Activated CD4-positive, alpha-beta memory T cell treated with anti-CD3 and anti-CD28 coated beads, Interleukin-2, amount 10 ng/mL, durations not matched to agents 7 days and 5 days (primary cell): ENCODE results near the gene LSP1. TPM values are rescaled to one million over a fixed set of nuclear protein-coding genes. Genes with fewer than 3 reads are reported as not detected.

Experiments used
- CTCF ChIA-PET: fragments of 350-600 bp; sonication (Branson Sonifier 250); formaldehyde crosslinking; loops from one replicate; lab custom pipeline; 2021; ENCODE audit warnings: antibody characterized with exemption, inconsistent platforms; lab: Charles Lee
- POLR2A ChIA-PET: fragments of 350-600 bp; sonication (Branson Sonifier 250); formaldehyde crosslinking; loops from one replicate; lab custom pipeline; 2021; ENCODE audit warnings: antibody characterized with exemption; lab: Charles Lee
- DNase-seq: peaks from one replicate; pipeline ENCODE4 v3.0.0-alpha.2; 2020
- H3K27ac Mint-ChIP-seq: one replicate; pipeline ENCODE4 v1.8.0; 2021; ENCODE audit warnings: mild to moderate bottlenecking, mixed read lengths
- H3K27me3 Mint-ChIP-seq: one replicate; pipeline ENCODE4 v1.8.0; 2021; ENCODE audit warnings: mixed read lengths
- H3K36me3 Mint-ChIP-seq: one replicate; pipeline ENCODE4 v1.8.0; 2021; ENCODE audit warnings: low read depth, mixed read lengths
- H3K4me1 Mint-ChIP-seq: one replicate; pipeline ENCODE4 v1.8.0; 2021; ENCODE audit warnings: mixed read lengths
- H3K4me3 Mint-ChIP-seq: one replicate; pipeline ENCODE4 v1.8.0; 2021; ENCODE audit warnings: mild to moderate bottlenecking, mixed read lengths
- H3K9me3 Mint-ChIP-seq: one replicate; pipeline ENCODE4 v1.8.0; 2021; ENCODE audit warnings: mixed read lengths
- total RNA-seq, 2 experiments: library from RNA; stranded (reverse); gene quantifications; one replicate each; pipeline ENCODE4 v1.2.3, GENCODE V29; 2021

LSP1 gene
- total RNA-seq, 2 experiments from 2014 or later: 590 TPM

DNA sequence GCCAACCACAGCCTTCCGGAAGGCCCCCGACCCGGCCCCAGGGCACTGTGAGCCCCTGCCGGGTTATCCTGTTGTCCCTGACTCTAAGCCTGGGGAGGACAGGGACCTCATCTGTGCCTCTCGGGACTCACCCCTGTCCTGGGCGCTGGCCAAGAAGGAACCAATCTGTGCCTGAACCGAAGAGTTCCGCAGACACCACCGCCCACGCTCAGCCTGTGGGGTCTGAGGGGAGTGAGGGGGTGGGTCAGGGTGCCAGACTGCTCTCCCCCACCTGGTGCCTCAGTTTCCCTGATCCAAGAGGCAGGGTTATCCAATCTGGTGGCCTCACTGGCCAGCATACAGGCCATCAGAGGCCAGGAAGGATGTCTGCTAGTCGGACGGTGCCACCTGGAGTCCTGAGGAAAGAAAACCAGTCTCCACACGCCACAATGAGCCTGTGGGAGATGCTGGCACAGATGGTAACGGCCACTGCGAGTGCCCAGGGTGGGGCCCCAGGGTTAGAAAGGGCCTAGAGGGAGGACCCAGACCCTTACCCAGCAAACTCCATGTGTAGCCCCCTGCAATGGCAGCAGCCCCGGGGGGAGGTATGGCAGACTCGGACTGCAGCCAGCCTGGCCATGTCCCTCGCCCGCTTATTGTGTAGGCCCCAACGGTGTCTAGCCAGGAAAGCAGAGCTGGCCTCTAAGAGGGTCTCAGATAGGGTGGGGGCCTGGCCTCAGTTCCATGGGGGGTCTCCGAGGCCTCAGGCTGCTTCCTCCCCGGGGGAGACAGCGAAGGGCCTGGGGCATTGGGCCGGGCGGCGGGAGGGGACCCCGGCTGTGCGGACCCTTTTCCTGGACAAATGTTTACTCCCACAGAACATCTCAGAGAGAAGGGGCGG, 65.8 kb downstream of the LSP1 start:
- H3K4me1 Mint-ChIP-seq: peaks cover 14% of the 10 kb centered on the region
- POLR2A ChIA-PET: interaction anchor here (1.0 to 4.1 kb wide), 3 partner anchors 28 to 53 kb away, joined by 3 to 39 read pairs (median 36); partner anchors contain the start of gene PRR33
- peaks cover 5% of the 10 kb centered on the region for H3K27me3 Mint-ChIP-seq
- no peak overlapping the region for H3K4me3 Mint-ChIP-seq
- H3K36me3 Mint-ChIP-seq: peaks cover 2% of the 10 kb centered on the region
- H3K9me3 Mint-ChIP-seq: peaks cover 10% of the 10 kb centered on the region
- H3K27ac Mint-ChIP-seq: no peak overlapping the region
- CTCF ChIA-PET: interaction anchor here (1.4 kb wide), 1 partner anchor 36 kb away, joined by 5 read pairs; no protein-coding TSS in a partner anchor
- DNase-seq: no peak

DNA sequence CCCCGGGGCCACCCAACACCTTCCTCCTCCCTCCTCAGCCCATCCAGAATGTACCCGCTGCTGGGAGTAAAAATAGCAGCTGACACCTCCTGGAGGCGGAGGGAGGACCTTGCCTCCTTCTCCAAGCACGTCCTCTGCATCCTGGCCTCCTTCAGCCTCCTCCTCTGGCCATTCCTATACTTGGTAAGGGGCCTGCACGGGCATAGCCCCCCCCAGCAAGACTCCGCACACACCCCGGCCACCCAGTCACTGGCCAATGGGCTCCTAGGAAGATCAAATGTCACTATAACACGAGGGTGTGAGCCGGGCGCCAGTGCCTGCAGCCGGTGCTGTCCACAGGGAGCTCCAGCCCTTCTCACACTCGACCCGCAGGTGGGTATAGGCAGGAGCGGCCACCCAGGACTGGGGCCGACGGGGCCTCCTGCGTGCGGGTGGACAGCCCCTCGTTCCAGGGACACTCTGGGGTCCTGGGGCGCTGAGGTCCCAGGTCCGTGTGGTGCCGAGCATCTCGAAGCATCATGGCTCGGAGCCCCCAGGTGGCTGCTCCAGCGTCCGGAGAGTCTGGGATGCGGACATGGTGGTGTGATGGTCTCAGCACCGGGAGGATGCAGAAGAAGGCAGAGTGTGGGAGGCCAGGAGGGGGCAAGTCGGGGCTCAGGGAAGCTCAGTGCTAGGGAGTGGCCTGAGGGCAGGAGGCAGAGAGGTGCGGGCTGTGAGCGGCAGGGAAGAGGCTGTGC, 66.7 kb downstream of the LSP1 start, which contains the start of gene TNNT3:
Gene TNNT3, plus strand, starts transcription at position 313 of the 737 bp plus-strand sequence. CDS start 3,172 bp downstream, outside the sequence.
- CTCF ChIA-PET: interaction anchor here (1.4 kb wide), 1 partner anchor 37 kb away, joined by 5 read pairs; no protein-coding TSS in a partner anchor
- POLR2A ChIA-PET: interaction anchor here (0.8 to 4.1 kb wide), 3 partner anchors 29 to 66 kb away, joined by 3 to 36 read pairs (median 3); partner anchors contain the start of gene PRR33
- no peak for DNase-seq
- peaks cover 12% of the 10 kb centered on the region for H3K4me1 Mint-ChIP-seq
- H3K4me3 Mint-ChIP-seq: no peak within 1 kb of the TSS
- peaks cover 2% of the 10 kb centered on the region for H3K36me3 Mint-ChIP-seq
- no peak within 1 kb of the TSS for H3K27ac Mint-ChIP-seq
- H3K9me3 Mint-ChIP-seq: peaks cover 8% of the 10 kb centered on the region
- peaks cover 5% of the 10 kb centered on the region for H3K27me3 Mint-ChIP-seq

DNA sequence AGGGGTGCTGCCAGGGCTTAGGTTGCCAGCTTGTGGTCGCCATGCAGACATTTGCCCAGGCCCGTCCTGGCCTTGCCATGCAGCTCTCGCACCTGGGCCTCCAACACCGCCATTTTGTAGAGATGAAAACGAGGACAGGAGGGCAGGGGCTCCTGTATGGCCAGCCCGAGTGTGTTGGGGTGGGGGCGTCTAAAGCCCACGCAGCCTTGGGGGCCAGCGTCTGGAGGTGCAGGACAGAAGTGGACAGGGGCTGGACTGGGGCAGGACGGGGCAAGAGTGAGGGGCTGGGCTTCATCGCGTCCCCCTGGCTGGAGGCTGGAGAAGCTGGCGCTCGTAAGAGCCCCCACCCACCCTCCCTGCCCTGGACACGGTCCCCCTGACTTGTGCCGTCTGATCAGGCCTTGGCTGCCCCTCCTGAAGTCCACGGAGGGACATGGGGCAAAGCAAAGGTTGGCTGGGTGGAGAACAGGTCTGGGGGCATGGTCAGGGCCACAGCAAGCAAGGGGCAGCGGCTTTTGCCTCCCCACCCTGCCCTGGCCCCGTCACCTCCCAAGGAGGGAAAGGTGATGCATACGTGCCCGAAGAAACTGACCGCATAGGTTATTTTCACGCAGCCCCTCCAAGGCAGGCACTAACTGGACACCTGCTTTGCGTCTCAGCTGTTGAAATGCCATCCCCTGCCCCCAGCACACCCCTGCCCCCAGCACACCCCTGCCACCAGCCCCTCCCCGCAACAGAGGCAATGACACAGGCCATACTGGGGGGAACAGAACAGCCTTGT, 67.4 kb downstream of the LSP1 start:
- H3K27me3 Mint-ChIP-seq: peaks cover 5% of the 10 kb centered on the region
- POLR2A ChIA-PET: interaction anchor here (0.7 to 4.1 kb wide), 4 partner anchors 30 to 67 kb away, joined by 3 to 36 read pairs (median 3); partner anchors contain the start of gene PRR33
- no peak overlapping the region for H3K27ac Mint-ChIP-seq

DNA sequence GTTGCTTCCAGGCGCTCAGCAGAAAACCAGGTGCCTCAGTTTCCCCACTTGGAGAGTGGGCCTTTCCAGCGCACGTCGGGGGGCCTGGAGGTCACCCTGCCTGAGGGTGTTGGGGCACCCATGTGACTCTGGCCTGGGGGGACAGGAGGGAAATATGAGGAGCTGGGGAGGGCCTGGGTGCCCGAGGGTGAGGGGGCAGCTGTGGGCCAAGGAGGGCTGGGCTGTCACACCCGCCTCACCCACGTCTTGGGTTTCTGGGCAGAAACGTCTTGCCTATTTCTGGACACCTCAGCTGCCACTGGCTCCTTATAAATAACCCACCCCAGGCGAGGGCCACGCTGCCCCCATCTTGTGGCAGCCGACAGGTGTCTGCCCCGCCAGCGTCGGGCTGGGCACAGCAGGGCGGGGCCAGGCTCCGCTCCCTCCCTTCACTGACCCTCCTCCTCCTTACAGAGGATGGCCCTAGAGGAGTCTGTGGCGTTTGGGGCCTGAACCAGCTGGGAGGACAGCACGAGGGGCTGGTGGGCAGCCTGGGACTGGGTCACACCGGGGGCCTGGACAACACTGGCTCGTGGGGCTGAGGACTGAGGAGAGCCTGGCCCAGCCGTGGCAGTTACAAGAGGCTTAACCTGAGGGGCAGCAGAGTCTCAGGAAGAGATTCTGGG, 68.2 kb downstream of the LSP1 start:
- ChIA-PET CTCF (interaction anchor here (1.4 to 1.7 kb wide), 3 partner anchors 39 to 88 kb away, joined by 3 to 11 read pairs (median 6); partner anchors contain the start of gene SYT8), POLR2A (interaction anchor here (0.7 to 4.1 kb wide), 7 partner anchors 27 to 227 kb away, joined by 3 to 36 read pairs (median 3); partner anchors contain the start of gene PRR33)
- DNase-seq: no peak
- peaks cover 5% of the 10 kb centered on the region for H3K27me3 Mint-ChIP-seq
- H3K4me3 Mint-ChIP-seq: no peak overlapping the region
- H3K27ac Mint-ChIP-seq: no peak overlapping the region
- peaks cover 4% of the 10 kb centered on the region for H3K4me1 Mint-ChIP-seq
- no peaks in the 10 kb centered on the region for H3K9me3 Mint-ChIP-seq
- no peaks in the 10 kb centered on the region for H3K36me3 Mint-ChIP-seq

More for the DNA sequence above, 67.4 kb downstream of the LSP1 start:
- CTCF ChIA-PET: interaction anchor here (1.4 kb wide), 2 partner anchors 38 to 87 kb away, joined by 5 to 6 read pairs; no protein-coding TSS in a partner anchor
- H3K4me3 Mint-ChIP-seq: no peak overlapping the region
- DNase-seq: no peak
- peaks cover under 1% of the 10 kb centered on the region for H3K9me3 Mint-ChIP-seq
- H3K36me3 Mint-ChIP-seq: peaks cover 2% of the 10 kb centered on the region
- peaks cover 9% of the 10 kb centered on the region for H3K4me1 Mint-ChIP-seq

DNA sequence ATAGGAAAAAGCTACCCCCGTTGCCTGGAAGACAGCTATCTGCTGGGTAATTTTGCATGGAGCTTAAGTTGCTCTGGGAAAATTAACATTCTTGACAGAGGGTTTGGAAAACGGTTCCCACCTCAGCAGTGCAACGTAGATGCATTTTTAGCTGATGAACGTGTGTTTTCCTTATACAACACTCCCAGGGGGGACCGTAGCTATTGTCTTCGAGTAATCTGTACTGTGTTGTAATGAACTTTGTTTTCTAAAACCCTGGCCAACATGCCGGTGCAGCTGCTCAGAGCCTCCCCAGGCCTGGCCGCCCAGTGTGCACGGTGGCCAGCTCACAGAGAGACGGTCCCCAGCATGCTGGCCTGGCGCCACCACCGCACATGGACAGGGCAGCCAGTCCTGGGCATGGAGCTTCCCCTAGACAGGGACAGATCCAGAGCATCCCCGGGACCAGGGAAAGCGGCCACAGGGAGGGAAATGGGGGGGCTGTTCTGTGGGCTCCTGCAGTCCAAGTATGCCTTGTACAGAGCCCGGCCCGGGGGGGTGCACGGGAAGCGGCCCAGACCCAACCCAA, 68.8 kb downstream of the LSP1 start:
- H3K27me3 Mint-ChIP-seq: peaks cover 5% of the 10 kb centered on the region
- DNase-seq: no peak
- H3K9me3 Mint-ChIP-seq: no peaks in the 10 kb centered on the region
- no peak overlapping the region for H3K4me3 Mint-ChIP-seq
- ChIA-PET CTCF (interaction anchor here (1.4 to 1.7 kb wide), 3 partner anchors 40 to 89 kb away, joined by 3 to 11 read pairs (median 6); partner anchors contain the start of gene SYT8), POLR2A (interaction anchor here (0.9 to 4.1 kb wide), 6 partner anchors 26 to 228 kb away, joined by 3 to 36 read pairs (median 4); partner anchors contain the start of gene PRR33)
- H3K36me3 Mint-ChIP-seq: no peaks in the 10 kb centered on the region
- peaks cover 2% of the 10 kb centered on the region for H3K4me1 Mint-ChIP-seq
- no peak overlapping the region for H3K27ac Mint-ChIP-seq

DNA sequence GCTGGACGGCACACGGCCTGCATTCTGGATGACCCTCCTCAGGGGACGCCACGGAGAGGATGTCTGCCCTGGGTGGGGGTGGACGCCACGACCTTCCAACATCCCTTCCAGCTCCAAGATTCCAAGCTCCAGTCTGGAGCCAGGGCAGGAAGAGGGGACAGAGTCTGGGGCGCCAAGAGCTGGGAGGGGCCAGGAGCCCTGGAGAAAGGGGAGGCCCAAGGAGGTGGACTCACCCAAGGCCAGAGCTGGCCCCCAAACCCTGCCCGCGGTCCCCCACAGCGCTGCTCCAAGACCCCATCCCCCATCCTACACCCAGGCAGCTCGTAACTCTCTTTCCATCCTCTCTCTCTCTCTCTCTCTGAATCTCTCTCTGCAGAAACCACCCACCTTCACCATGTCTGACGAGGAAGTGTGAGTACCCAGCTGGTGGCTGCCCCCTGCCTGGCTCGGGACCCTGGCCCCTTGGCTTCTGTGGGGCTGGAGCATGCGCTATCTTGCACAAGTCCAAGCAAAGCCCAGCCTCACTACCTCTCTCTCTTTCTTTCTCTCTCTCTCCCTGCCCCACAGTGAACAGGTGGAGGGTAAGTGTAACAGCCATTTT, 69.7 kb downstream of the LSP1 start:
- peaks cover 2% of the 10 kb centered on the region for H3K4me1 Mint-ChIP-seq
- H3K27me3 Mint-ChIP-seq: peaks cover 5% of the 10 kb centered on the region
- no peaks in the 10 kb centered on the region for H3K36me3 Mint-ChIP-seq
- CTCF ChIA-PET: interaction anchor here (1.4 to 1.7 kb wide), 2 partner anchors 40 to 88 kb away, joined by 3 to 11 read pairs; partner anchors contain the start of gene SYT8
- DNase-seq: no peak
- no peak overlapping the region for H3K27ac Mint-ChIP-seq
- POLR2A ChIA-PET: interaction anchor here (1.3 to 4.1 kb wide), 5 partner anchors 25 to 72 kb away, joined by 3 to 36 read pairs (median 6); partner anchors contain the start of gene PRR33
- no peak overlapping the region for H3K4me3 Mint-ChIP-seq
- no peaks in the 10 kb centered on the region for H3K9me3 Mint-ChIP-seq

DNA sequence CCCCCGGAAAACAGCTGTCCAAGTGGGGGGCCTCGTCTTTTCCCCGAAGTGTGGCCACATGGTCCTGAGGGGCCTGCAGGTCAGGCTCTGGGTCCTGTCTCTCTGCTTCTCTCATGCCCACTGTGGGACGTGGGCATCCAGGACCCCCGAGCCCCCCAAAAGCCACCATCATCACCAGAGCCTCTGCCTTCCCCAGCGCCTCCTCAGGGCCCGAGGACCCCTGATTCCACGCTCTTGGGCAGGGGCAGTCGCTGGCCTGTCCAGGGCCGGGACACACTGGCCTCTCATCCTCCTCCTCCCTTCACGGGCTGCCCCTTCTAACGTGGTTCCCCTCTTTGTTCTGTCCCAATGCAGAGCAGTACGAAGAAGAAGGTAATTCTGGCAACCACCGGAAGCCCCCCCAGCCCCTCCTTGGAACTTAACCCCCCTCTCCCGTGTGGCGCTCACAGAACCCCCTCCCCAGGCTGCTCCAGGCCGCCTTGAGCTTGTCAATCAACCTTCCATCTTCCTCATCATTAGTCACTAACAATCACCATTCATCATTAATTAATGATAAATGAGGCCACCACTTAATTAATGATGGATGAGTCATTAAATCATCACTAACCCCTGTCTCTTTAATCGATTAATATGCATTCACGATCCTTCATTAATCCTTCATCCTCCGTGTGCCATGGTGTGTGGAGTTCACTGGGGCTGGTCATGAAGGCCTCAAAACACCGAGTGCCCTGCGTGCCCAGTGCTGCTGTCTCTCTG, 70.5 kb downstream of the LSP1 start:
- ChIA-PET CTCF (no interaction called here), POLR2A (interaction anchor here (1.3 kb wide), 1 partner anchor 41 kb away, joined by 3 read pairs; no protein-coding TSS in a partner anchor)
- Mint-ChIP-seq H3K4me1 (peaks cover 2% of the 10 kb centered on the region), H3K27ac (no peak overlapping the region), H3K4me3 (no peak overlapping the region), H3K36me3 (no peaks in the 10 kb centered on the region), H3K27me3 (peaks cover 5% of the 10 kb centered on the region), H3K9me3 (no peaks in the 10 kb centered on the region)
- no peak for DNase-seq

DNA sequence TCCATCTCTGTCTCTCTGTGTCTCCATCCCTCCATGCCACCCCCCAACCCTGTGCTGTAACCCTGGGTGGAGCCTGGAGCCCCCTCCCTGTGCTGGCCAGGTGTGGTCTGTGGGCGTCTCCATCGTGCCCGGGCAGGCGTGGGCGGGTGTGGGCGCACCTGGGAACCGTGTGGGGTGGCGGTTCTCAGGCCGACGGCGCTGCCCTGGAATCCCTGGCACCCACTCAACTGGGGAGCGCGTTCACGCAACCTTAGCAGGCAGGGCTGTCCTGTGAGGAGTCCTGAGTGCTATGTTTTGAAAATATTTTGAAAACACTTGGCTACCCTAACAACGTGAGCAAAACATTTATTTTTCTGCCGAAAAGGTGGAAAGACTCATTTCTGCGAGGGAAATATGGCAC, 71.3 kb downstream of the LSP1 start:
- Mint-ChIP-seq H3K27ac (no peak overlapping the region), H3K27me3 (peaks cover 5% of the 10 kb centered on the region), H3K4me3 (no peak overlapping the region), H3K4me1 (peaks cover 2% of the 10 kb centered on the region), H3K9me3 (no peaks in the 10 kb centered on the region), H3K36me3 (no peaks in the 10 kb centered on the region)
- POLR2A ChIA-PET: no interaction called here
- CTCF ChIA-PET: no interaction called here
- no peak for DNase-seq

DNA sequence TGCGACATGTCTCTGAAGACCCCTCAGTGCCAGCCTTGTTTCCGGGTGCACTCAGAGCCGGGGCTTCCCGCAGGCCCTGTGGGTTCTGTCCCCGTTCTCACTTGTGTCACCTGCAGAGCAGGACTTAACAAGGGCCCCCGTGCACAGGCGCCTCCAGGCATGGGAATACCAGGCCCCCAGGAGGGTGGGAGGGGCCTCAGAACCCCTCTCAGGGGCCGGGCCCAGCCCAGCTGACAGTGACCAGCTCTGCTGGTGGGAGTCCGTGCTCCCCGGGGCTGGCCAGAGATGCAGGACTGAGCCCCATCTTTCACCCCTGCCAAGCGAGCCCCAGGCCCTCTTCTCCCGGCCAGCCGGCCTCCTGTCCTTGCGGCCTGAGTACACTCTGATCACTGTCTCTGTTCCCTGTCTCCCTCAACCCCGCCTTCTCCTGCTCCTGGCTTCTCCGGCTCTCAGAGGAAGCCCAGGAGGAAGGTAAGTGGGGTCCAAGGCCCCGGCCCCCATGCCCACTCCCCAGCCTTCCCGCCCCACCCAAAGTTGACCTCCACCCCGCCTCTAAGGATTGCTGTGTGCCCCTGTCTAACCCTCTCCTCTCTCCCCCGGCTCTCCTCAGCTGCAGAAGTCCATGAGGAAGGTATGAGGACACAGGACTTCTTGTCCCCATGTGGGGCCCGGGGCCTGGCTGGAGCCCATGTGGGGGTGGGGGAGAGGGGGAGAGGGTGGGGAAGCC, 71.9 kb downstream of the LSP1 start:
- H3K27me3 Mint-ChIP-seq: peaks cover 5% of the 10 kb centered on the region
- H3K9me3 Mint-ChIP-seq: no peaks in the 10 kb centered on the region
- peaks cover 2% of the 10 kb centered on the region for H3K4me1 Mint-ChIP-seq
- no peaks in the 10 kb centered on the region for H3K36me3 Mint-ChIP-seq
- DNase-seq: no peak
- no peak overlapping the region for H3K27ac Mint-ChIP-seq
- POLR2A ChIA-PET: no interaction called here
- CTCF ChIA-PET: no interaction called here
- no peak overlapping the region for H3K4me3 Mint-ChIP-seq
